IPS-11a (cell line): ENCODE results near the gene HOXA5.

Source experiments
- H3K4me3 ChIP-seq: one replicate; pipeline ENCODE4 v1.5.1; 2013; ENCODE audit warnings: low read depth, low read length, control low read depth

HOXA5 gene

GRCh38 chr7:27182861-27183681 is 39.6 kb upstream of the HOXA5 start:
- H3K4me3 ChIP-seq, result no peak overlapping the region

- H3K4me3 ChIP-seq, result no peak overlapping the region
Measured at GRCh38 chr7:27182285-27182841, 38.9 kb upstream of the HOXA5 start.

- H3K4me3 ChIP-seq, result no peak overlapping the region
Measured at GRCh38 chr7:27181795-27182275, 38.4 kb upstream of the HOXA5 start.

GRCh38 chr7:27180431-27181420 is 37.2 kb upstream of the HOXA5 start:
- H3K4me3 ChIP-seq, result no peak overlapping the region

GRCh38 chr7:27179503-27180430 is 36.3 kb upstream of the HOXA5 start:
- no peak overlapping the region for H3K4me3 ChIP-seq

- H3K4me3 ChIP-seq, result no peak overlapping the region
Measured at GRCh38 chr7:27179030-27179429, 35.5 kb upstream of the HOXA5 start.

GRCh38 chr7:27178366-27178765 is 34.9 kb upstream of the HOXA5 start:
- no peak overlapping the region for H3K4me3 ChIP-seq

- no peak overlapping the region for H3K4me3 ChIP-seq
Measured at GRCh38 chr7:27177795-27178320, 34.4 kb upstream of the HOXA5 start.

- no peak overlapping the region for H3K4me3 ChIP-seq
Measured at GRCh38 chr7:27176962-27177794, 33.7 kb upstream of the HOXA5 start.

GRCh38 chr7:27176524-27176845 is 33.0 kb upstream of the HOXA5 start:
- H3K4me3 ChIP-seq, result no peak overlapping the region

- H3K4me3 ChIP-seq, result no peak overlapping the region
Measured at GRCh38 chr7:27175626-27176523, 32.4 kb upstream of the HOXA5 start.

- no peak overlapping the region for H3K4me3 ChIP-seq
Measured at GRCh38 chr7:27174874-27175625, 31.6 kb upstream of the HOXA5 start.

- no peak within 1 kb of the TSS for H3K4me3 ChIP-seq
Measured at GRCh38 chr7:27173956-27174873, 30.7 kb upstream of the HOXA5 start, which contains the start of gene HOXA10. Gene HOXA10, minus strand, starts transcription at chr7:27174320. Its CDS starts 14 bp downstream, at chr7:27174306.

- no peak overlapping the region for H3K4me3 ChIP-seq
Measured at GRCh38 chr7:27173511-27173955, 30.1 kb upstream of the HOXA5 start.

- H3K4me3 ChIP-seq, result no peak overlapping the region
Measured at GRCh38 chr7:27172823-27173510, 29.5 kb upstream of the HOXA5 start.

- no peak overlapping the region for H3K4me3 ChIP-seq
Measured at GRCh38 chr7:27172315-27172774, 28.9 kb upstream of the HOXA5 start.
